ENCODE measurements around the gene DNASE1L1. TPM values are rescaled to one million over a fixed set of nuclear protein-coding genes. Genes with fewer than 3 reads are reported as not detected.

Gene DNASE1L1
- total RNA-seq, 4 donors from 2014 or later = 14.6 to 30.7 (median 21.2) TPM

- Histone ChIP-seq H3K27me3 (no peaks in the 10 kb centered on the region), H3K36me3 (peaks cover 34% of the 10 kb centered on the region), H3K9me3 (no peaks in the 10 kb centered on the region), H3K4me1 (peaks cover 20% of the 10 kb centered on the region), H3K4me3 (no peak overlapping the region), H3K27ac (no peak overlapping the region)
- 77% methylated on average over 6 of the region's 6 CpGs for WGBS
- TF ChIP-seq POLR2AphosphoS5 (IDR thresholded peaks at IDR 0.05) (no peak), EP300 (IDR thresholded peaks at IDR 0.05) (no peak), POLR2A (IDR thresholded peaks at IDR 0.05) (no peak)
- TF ChIP-seq, protein P1, sequence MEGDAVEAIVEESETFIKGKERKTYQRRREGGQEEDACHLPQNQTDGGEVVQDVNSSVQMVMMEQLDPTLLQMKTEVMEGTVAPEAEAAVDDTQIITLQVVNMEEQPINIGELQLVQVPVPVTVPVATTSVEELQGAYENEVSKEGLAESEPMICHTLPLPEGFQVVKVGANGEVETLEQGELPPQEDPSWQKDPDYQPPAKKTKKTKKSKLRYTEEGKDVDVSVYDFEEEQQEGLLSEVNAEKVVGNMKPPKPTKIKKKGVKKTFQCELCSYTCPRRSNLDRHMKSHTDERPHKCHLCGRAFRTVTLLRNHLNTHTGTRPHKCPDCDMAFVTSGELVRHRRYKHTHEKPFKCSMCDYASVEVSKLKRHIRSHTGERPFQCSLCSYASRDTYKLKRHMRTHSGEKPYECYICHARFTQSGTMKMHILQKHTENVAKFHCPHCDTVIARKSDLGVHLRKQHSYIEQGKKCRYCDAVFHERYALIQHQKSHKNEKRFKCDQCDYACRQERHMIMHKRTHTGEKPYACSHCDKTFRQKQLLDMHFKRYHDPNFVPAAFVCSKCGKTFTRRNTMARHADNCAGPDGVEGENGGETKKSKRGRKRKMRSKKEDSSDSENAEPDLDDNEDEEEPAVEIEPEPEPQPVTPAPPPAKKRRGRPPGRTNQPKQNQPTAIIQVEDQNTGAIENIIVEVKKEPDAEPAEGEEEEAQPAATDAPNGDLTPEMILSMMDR (IDR thresholded peaks at IDR 0.05) = no peak
- no peak for DNase-seq (ENCODE audit: low spot score in 2 of 2)
Observed at GRCh38 chrX:154430479-154430878, 21.4 kb upstream of the DNASE1L1 start.

DNA sequence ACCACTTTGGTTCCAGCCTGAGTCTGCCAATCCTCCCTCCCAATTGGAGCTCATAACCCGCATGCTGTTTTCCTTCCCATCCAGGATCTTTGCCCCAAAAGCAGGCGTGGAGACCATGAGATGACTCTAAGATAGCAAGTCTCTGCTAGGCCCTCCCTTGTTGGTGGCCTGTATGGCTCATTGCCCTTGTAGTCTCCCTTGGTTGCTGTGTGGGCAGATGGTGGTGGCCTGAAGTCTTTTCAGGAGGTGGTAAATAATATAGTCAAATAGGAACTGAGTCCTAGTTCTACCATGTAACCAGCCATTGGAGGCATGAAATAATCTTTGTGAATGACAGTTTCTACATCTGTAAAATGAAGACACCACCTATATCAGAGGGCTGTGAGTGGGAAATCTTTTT is 20.7 kb upstream of the DNASE1L1 start:
- peak overlapping the region; percentile 69 for H3K4me3 ChIP-seq
- no peaks in the 10 kb centered on the region for H3K9me3 ChIP-seq
- no peaks in the 10 kb centered on the region for H3K27me3 ChIP-seq
- TF ChIP-seq POLR2AphosphoS5 (IDR thresholded peaks at IDR 0.05) = no peak
- no peak for TF ChIP-seq EP300 (IDR thresholded peaks at IDR 0.05)
- TF ChIP-seq, protein P1 (IDR thresholded peaks at IDR 0.05) = no peak
- no peak for TF ChIP-seq POLR2A (IDR thresholded peaks at IDR 0.05)
- no peak for DNase-seq (ENCODE audit: low spot score in 2 of 2)
- H3K27ac ChIP-seq = no peak overlapping the region
- H3K36me3 ChIP-seq = peaks cover 26% of the 10 kb centered on the region
- peaks cover 20% of the 10 kb centered on the region for H3K4me1 ChIP-seq
- WGBS = 88% methylated on average over 2 of the region's 2 CpGs

GRCh38 chrX:154428176-154429171 is 19.4 kb upstream of the DNASE1L1 start, which contains the start of gene ATP6AP1:
Gene ATP6AP1 (plus strand): TSS chrX:154428677. CDS start chrX:154428693, 16 bp downstream.
- Histone ChIP-seq H3K36me3 (peaks cover 15% of the 10 kb centered on the region), H3K9me3 (no peaks in the 10 kb centered on the region), H3K27me3 (no peaks in the 10 kb centered on the region), H3K27ac (peak within 1 kb of the TSS; percentile 83), H3K4me1 (peaks cover 20% of the 10 kb centered on the region), H3K4me3 (peak within 1 kb of the TSS; percentile 69)
- 62% methylated on average over 42 of the region's 87 CpGs for WGBS
- DNase-seq (ENCODE audit: low spot score in 2 of 2) = peak; percentile 94 to 95
- TF ChIP-seq POLR2A (IDR thresholded peaks at IDR 0.05) (no peak), POLR2AphosphoS5 (IDR thresholded peaks at IDR 0.05) (peak in 1 of 3 donors; percentile 73)

- 87% methylated on average over 13 of the region's 13 CpGs for WGBS
Observed at GRCh38 chrX:154426916-154427770, 18.1 kb upstream of the DNASE1L1 start.

GRCh38 chrX:154420402-154420756 is 11.3 kb upstream of the DNASE1L1 start:
- no peak overlapping the region for H3K27ac ChIP-seq
- WGBS = 57% methylated on average over 1 of the region's 10 CpGs
- no peak for TF ChIP-seq POLR2AphosphoS5 (IDR thresholded peaks at IDR 0.05)
- TF ChIP-seq POLR2A (IDR thresholded peaks at IDR 0.05) = no peak
- TF ChIP-seq EP300 (IDR thresholded peaks at IDR 0.05) = no peak
- TF ChIP-seq, protein P1 (IDR thresholded peaks at IDR 0.05) = no peak
- DNase-seq (ENCODE audit: low spot score in 2 of 2) = no peak
- no peaks in the 10 kb centered on the region for H3K27me3 ChIP-seq
- H3K36me3 ChIP-seq = peaks cover 6% of the 10 kb centered on the region
- H3K9me3 ChIP-seq = no peaks in the 10 kb centered on the region
- H3K4me1 ChIP-seq = no peaks in the 10 kb centered on the region
- H3K4me3 ChIP-seq = no peak overlapping the region

More at GRCh38 chrX:154426916-154427770, 18.1 kb upstream of the DNASE1L1 start:
- H3K27me3 ChIP-seq = no peaks in the 10 kb centered on the region
- peaks cover 20% of the 10 kb centered on the region for H3K4me1 ChIP-seq
- peak overlapping the region; percentile 10 for H3K27ac ChIP-seq
- peak overlapping the region; percentile 69 for H3K4me3 ChIP-seq
- peaks cover 2% of the 10 kb centered on the region for H3K36me3 ChIP-seq
- TF ChIP-seq, protein P1 (IDR thresholded peaks at IDR 0.05) = no peak
- no peak for TF ChIP-seq POLR2AphosphoS5 (IDR thresholded peaks at IDR 0.05)
- no peak for TF ChIP-seq EP300 (IDR thresholded peaks at IDR 0.05)
- TF ChIP-seq POLR2A (IDR thresholded peaks at IDR 0.05) = no peak
- no peaks in the 10 kb centered on the region for H3K9me3 ChIP-seq
- DNase-seq (ENCODE audit: low spot score in 2 of 2) = no peak

Measured in suprapubic skin (tissue), 4 donors.